Ishikawa (cell line): ENCODE measurements around the gene SENP7.

Experiments used
- CEBPB ChIP-seq: IDR thresholded peaks from 2 replicates; pipeline ENCODE4 v1.6.1; 2012
- CREB1 ChIP-seq: IDR thresholded peaks from 2 replicates; pipeline ENCODE4 v1.6.1; 2012; ENCODE audit warnings: low read depth
- EGR1 ChIP-seq: IDR thresholded peaks from 2 replicates; pipeline ENCODE4 v1.6.1; 2012
- EP300 ChIP-seq: IDR thresholded peaks from 2 replicates; pipeline ENCODE4 v1.6.1; 2012; ENCODE audit warnings: borderline replicate concordance
- FOXM1 ChIP-seq: IDR thresholded peaks from 2 replicates; pipeline ENCODE4 v1.6.1; 2012; ENCODE audit warnings: low read depth, borderline replicate concordance
- MAX ChIP-seq: IDR thresholded peaks from 2 replicates; pipeline ENCODE4 v1.6.1; 2012
- NFIC ChIP-seq: IDR thresholded peaks from 2 replicates; pipeline ENCODE4 v1.6.1; 2012
- RAD21 ChIP-seq: IDR thresholded peaks from 2 replicates; pipeline ENCODE4 v1.6.1; 2012; ENCODE audit warnings: low read depth
- REST ChIP-seq: IDR thresholded peaks from 2 replicates; pipeline ENCODE4 v1.6.1; 2012; ENCODE audit warnings: low read depth, mild to moderate bottlenecking
- TAF1 ChIP-seq: IDR thresholded peaks from 2 replicates; pipeline ENCODE4 v1.6.1; 2012; ENCODE audit warnings: low read depth, mild to moderate bottlenecking
- TCF12 ChIP-seq: IDR thresholded peaks from 2 replicates; pipeline ENCODE4 v1.6.1; 2012; ENCODE audit warnings: low read depth
- TEAD4 ChIP-seq: IDR thresholded peaks from 2 replicates; pipeline ENCODE4 v1.6.1; 2012
- YY1 ChIP-seq: IDR thresholded peaks from 2 replicates; pipeline ENCODE4 v1.6.1; 2012; ENCODE audit warnings: low read depth
- ZBTB7A ChIP-seq: IDR thresholded peaks from 2 replicates; pipeline ENCODE4 v1.6.1; 2012; ENCODE audit warnings: low read depth

DNA sequence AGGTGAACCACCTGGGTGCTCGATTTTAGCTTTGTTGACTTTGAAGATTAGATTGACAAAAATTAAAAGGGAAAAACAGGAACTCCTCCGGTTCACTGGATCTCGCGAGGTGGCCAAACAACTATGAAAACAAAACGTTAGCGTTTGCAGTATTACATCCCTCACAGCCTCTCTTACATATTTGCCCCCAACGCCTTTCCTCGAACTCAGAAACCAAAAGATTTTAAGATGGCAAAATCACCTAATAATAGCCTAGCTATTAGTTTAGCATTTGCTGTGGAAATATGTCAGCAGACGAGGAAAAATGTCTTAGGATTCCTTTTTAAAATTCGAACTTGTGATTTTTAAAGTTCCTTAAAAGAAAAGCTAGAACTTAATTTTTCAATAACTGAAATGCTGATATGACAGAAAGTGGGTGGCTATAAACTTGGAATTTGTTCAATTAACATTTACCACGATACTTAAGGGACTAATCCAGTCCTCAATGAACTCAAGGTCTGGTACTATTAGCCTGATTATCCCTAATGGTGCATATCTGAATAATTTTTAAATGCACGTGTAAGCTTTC, 491 bp upstream of the SENP7 start:
- no peak for TF ChIP-seq MAX
- no peak for TF ChIP-seq REST
- no peak for TF ChIP-seq TEAD4
- TF ChIP-seq EP300 = no peak
- TF ChIP-seq YY1 = no peak
- no peak for TF ChIP-seq RAD21
- TF ChIP-seq FOXM1 = 0 out of 2 replicates have a peak, but pooled peaks have one; percentile 6
- no peak for TF ChIP-seq NFIC
- no peak for TF ChIP-seq TAF1
- no peak for TF ChIP-seq CREB1
- no peak for TF ChIP-seq EGR1
- no peak for TF ChIP-seq CEBPB
- no peak for TF ChIP-seq TCF12
- no peak; the same call in 1 of the 2 replicates for TF ChIP-seq ZBTB7A
